GM12873 (cell line): Measurements from ENCODE around the gene APOBEC4.
A peak's percentile ranks its signal among the peaks of the same experiment; 100 is the strongest.

Experiments used
- TF ChIP-seq, protein P1 (sequence below): IDR thresholded peaks from 2 replicates; pipeline ENCODE4 v1.5.1; 2012; ENCODE audit warnings: low read depth, mild to moderate bottlenecking, moderate library complexity, low read length, control low read depth; ENCODE audit not compliant: insufficient read depth; ENCODE audit errors: missing control alignments

The APOBEC4 gene, protein sequence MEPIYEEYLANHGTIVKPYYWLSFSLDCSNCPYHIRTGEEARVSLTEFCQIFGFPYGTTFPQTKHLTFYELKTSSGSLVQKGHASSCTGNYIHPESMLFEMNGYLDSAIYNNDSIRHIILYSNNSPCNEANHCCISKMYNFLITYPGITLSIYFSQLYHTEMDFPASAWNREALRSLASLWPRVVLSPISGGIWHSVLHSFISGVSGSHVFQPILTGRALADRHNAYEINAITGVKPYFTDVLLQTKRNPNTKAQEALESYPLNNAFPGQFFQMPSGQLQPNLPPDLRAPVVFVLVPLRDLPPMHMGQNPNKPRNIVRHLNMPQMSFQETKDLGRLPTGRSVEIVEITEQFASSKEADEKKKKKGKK

DNA sequence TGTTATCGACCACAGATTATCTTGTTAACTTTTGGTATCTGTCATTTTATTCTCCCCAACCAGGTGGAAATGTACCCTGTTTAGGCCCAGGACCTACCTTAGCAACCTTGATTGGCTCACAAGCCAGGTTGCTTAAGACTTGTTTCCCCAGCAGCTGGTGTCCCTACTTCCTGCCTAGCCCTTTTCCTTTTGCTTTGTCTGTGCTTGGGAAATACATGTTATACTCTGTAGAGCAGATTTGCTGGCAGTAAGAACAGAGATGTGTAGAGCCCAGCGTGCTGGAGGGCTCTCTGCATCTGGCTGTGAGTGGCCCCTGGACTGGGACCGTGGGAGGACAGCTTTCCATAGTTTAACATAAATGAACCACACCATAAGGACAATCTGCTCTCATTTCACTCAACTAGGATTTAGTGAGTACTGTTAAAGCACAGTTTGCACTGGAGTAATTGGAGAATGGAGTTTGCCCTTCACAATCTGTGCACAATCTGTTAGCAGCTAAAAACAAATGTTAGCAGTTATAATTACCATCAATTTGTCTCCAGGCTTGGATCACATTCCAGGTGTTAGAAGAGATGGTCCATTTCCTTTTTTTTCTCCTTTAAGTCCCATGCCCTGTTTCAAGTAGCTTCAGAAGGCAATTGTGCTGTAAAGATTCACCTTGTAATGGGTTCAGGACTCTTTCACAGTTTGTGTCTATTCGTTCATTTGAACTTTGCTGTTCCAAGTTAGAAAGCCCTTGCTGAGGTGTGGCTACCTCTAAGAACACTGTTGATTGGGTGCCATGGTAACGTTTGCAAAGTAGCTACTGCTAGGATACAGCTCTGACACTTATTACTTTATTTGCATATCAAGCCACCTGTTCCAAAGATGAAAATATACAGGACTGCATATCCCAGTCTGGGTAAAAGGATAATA is at the start of gene APOBEC4:
APOBEC4 (minus strand) TSS at position 770 of the 915 bp plus-strand sequence. CDS start 4,535 bp downstream, outside the sequence.
- TF ChIP-seq, protein P1, sequence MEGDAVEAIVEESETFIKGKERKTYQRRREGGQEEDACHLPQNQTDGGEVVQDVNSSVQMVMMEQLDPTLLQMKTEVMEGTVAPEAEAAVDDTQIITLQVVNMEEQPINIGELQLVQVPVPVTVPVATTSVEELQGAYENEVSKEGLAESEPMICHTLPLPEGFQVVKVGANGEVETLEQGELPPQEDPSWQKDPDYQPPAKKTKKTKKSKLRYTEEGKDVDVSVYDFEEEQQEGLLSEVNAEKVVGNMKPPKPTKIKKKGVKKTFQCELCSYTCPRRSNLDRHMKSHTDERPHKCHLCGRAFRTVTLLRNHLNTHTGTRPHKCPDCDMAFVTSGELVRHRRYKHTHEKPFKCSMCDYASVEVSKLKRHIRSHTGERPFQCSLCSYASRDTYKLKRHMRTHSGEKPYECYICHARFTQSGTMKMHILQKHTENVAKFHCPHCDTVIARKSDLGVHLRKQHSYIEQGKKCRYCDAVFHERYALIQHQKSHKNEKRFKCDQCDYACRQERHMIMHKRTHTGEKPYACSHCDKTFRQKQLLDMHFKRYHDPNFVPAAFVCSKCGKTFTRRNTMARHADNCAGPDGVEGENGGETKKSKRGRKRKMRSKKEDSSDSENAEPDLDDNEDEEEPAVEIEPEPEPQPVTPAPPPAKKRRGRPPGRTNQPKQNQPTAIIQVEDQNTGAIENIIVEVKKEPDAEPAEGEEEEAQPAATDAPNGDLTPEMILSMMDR = no peak

DNA sequence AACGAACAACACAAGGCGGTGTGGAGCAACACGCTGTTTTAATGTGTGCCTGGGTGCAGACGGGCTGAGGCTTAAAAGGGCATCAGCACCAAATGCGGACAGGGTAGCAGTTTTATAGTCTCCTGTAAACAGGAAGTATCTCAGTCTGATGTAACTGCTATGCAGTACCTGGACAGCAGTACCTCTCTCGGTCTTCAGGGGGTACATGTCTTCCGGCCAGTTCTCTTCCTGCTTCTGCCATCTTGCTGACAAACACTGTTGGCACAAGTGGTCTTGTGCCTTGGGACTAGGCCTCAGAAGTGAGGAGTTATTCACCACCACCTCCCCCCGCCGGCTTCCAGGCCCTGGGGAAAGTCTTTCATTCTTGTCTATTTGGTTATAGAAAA is 49.7 kb upstream of the APOBEC4 start:
- TF ChIP-seq, protein P1 = peak; percentile 3

DNA sequence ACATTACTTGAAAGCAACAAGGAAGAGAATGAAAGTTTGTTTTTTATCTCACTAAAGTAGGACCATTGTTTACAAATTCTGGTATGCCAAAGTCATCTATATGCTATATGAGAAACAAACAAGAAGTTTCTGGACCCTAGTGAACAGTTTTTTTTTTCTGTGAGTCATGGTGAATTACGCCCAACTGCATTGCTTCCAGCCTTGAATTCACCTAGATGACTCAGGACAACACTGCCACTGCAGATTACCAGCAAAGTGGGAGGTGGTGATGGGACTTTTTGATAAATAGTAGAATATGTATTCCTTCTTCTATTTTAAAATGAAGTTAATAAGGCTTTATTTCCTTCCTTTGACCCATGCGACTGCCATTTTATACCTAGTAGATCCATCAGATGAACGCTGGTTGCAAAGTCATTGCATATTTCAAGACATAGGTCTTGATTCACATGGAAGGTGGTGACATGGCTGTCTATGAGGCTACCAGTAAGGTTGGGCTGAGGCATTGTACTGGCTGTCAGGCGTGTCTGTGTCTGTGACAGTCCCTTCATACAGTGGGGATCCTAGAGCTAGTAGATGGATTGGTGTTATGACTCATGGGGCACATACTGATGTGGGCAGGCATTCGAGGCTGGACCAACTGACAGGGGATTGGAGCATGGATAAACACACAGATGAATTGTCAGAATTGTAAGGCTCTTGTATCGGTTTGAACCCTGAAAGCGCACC is 49.1 kb upstream of the APOBEC4 start:
- TF ChIP-seq, protein P1 = no peak

DNA sequence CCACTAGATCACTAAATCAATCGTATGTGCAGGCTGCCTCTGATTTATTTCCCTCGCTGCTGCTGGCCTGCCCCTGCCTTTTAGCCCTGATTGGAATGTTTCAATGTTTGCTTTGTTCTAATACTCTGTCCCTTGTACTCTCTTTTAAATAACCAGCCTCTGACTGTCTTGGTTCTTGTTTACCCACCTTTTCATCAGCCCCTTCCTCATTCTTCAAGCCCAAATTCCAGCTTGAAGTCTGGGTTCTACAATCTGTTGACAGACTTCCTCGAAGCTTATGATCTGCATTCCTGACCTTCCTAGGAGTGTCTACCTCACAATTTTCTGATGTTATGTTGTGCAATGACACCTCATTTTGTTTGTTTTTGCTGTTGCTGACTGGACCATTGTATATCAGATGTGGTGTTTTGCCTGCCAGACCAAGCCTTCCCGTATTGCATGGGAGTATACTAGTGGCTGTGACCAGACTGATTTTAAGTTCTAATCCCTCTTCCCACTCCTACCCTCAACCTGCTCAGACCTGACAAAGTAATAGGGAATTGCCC is 46.6 kb upstream of the APOBEC4 start:
- TF ChIP-seq, protein P1 = no peak

DNA sequence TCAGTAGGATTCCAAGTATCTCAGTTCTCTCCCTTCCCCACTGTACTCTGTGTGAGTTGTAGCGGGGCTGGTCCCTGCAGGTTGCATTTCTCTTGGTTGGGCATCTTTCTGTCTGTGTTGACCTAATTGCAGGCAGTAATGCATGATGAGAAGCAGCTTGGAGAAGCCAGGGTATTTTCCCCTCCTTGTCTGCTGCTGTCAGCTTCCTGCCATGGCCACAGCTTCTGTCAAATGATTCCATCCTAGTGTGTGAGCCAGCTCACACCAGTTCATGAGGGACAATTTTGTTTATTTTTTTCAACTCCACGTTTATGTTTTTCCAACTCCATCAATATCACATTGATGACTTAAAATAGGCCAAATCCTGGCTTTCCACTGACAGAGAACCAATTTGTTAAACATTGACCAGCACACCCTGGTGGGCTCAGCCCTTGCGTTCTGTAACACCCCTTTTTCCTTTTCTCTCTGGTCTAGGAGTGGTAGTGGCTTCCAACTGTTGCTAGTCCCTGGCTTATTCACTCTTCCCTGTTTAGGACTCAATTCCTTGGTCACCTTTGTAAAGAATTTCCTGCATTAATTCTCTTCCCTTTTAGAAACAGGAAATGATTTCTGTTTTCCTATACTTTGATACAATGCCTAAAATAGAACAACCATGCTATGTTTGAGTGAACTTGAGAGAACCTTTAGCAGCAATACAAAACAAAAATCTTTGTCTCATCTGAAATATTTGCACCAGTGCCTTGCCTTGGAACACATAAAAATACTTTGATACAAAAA is 44.9 kb upstream of the APOBEC4 start:
- TF ChIP-seq, protein P1 = no peak

DNA sequence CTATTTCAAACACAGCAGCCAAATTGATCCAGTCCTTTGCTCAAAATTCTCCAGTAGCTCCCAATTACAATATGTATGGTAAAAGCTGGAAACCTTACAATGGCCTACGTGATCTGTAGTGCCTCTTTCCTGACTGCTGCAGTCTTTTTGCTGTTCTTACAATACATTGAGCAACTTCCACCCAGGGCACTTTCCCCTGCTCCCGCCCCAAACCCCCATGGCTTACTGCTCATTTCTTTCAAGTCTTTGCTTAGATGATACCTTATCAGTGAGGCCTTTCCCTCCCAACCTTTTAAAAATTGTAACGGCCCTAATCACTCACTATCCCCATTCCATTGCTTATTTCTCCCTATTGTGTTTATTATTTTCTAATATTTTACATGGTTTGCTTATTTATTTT is 43.9 kb upstream of the APOBEC4 start:
- TF ChIP-seq, protein P1 = no peak
